ENCODE measurements around the gene ATP6V0E1.

- TF ChIP-seq SALL2 (tag by site-specific recombination; IDR thresholded peaks at IDR 0.05; ENCODE audit: borderline replicate concordance) (no peak), ZBTB1 (tag by site-specific recombination; IDR thresholded peaks at IDR 0.05) (no peak)
Observed at GRCh38 chr5:172990776-172991175, 7.2 kb downstream of the ATP6V0E1 start.

All from HEK293 (cell line).